SK-N-SH (cell line): Measurements from ENCODE around the gene STYXL1. TPM values are rescaled to one million over a fixed set of nuclear protein-coding genes. Genes with fewer than 3 reads are reported as not detected.

Source experiments
- CTCF ChIA-PET: fragments of 300-600, 350-600 bp; formaldehyde crosslinking; extraction: SDS; loops from one replicate; lab custom pipeline; 2021; lab: Yijun Ruan, JAX
- POLR2A ChIA-PET: fragments of 350-600 bp; sonication (Branson Sonifier 250); formaldehyde crosslinking; extraction: SDS; loops from one replicate; lab custom pipeline; 2020; ENCODE audit warnings: antibody characterized with exemption, inconsistent platforms; lab: Yijun Ruan, JAX
- DNase-seq: peaks from one replicate; pipeline ENCODE4 v3.0.0; 2012
- H2AFZ ChIP-seq: fragments of 200-600 bp; sonication (generic); 2 replicates; pipeline ENCODE4 v1.8.1; 2016; ENCODE audit warnings: antibody characterized with exemption, mild to moderate bottlenecking, low read depth
- H3F3A ChIP-seq: fragments of 200-600 bp; sonication (generic); replicated peaks from 2 replicates; pipeline ENCODE3; 2016; ENCODE audit warnings: antibody characterized with exemption, mild to moderate bottlenecking; ENCODE audit not compliant: insufficient read depth
- H3K27ac ChIP-seq, 2 experiments: fragments of 200-500 bp in 1 of 2; fragments of 200-600 bp in 1 of 2; sonication (Bioruptor generic) in 1 of 2; sonication (generic), shearing (Covaris generic) in 1 of 2; 2 replicates each; pipeline versions ENCODE4 v1.5.1 to v1.6.1; 2014 to 2016; ENCODE audit warnings: low read depth in 2 of 2, inconsistent platforms in 1 of 2, low read length in 1 of 2, mild to moderate bottlenecking in 1 of 2, mixed read lengths in 1 of 2
- H3K27me3 ChIP-seq: fragments of 200-600 bp; sonication (generic), shearing (Covaris generic); 2 replicates; pipeline ENCODE4 v1.6.1; 2016; ENCODE audit warnings: mixed run types; ENCODE audit not compliant: insufficient read depth
- H3K36me3 ChIP-seq, 2 experiments: fragments of 200-500 bp in 1 of 2; fragments of 200-600 bp in 1 of 2; sonication (Bioruptor generic) in 1 of 2; sonication (generic) in 1 of 2; replicated peaks in 1 of 2; 2 replicates each; pipeline versions ENCODE3 to v1.5.1; 2014 to 2016; ENCODE audit warnings: low read length in 1 of 2, mild to moderate bottlenecking in 1 of 2; ENCODE audit not compliant: insufficient read depth in 2 of 2, control insufficient read depth in 1 of 2
- H3K4me1 ChIP-seq, 2 experiments: fragments of 200-500 bp in 1 of 2; fragments of 200-600 bp in 1 of 2; sonication (Bioruptor generic) in 1 of 2; sonication (generic), shearing (Covaris generic) in 1 of 2; 2 replicates each; pipeline versions ENCODE4 v1.5.1 to v1.6.1; 2014 to 2016; ENCODE audit warnings: low read depth in 1 of 2, low read length in 1 of 2, mixed run types in 1 of 2; ENCODE audit not compliant: insufficient read depth in 2 of 2, control insufficient read depth in 1 of 2
- H3K4me2 ChIP-seq: fragments of 200-600 bp; sonication (generic), shearing (Covaris generic); 2 replicates; pipeline ENCODE4 v1.6.1; 2017; ENCODE audit warnings: mixed run types
- H3K4me3 ChIP-seq, 2 experiments: fragments of 200-500 bp in 1 of 2; fragments of 200-600 bp in 1 of 2; sonication (Bioruptor generic) in 1 of 2; sonication (generic), shearing (Covaris generic) in 1 of 2; 2 replicates each; pipeline versions ENCODE4 v1.5.1 to v1.8.1; 2014 to 2016; ENCODE audit warnings: low read depth in 2 of 2, inconsistent platforms in 1 of 2, low read length in 1 of 2, mild to moderate bottlenecking in 1 of 2, mixed read lengths in 1 of 2, moderate library complexity in 1 of 2
- H3K79me2 ChIP-seq: fragments of 200-600 bp; sonication (generic); 2 replicates; pipeline ENCODE4 v1.8.1; 2017; ENCODE audit warnings: mild to moderate bottlenecking; ENCODE audit not compliant: insufficient read depth
- H3K9ac ChIP-seq: fragments of 200-600 bp; sonication (generic); 2 replicates; pipeline ENCODE4 v1.6.1; 2017; ENCODE audit warnings: mixed run types
- H3K9me2 ChIP-seq: fragments of 200-600 bp; sonication (generic); 2 replicates; pipeline ENCODE4 v1.6.1; 2017; ENCODE audit warnings: mixed run types
- H3K9me3 ChIP-seq: fragments of 200-600 bp; sonication (generic); 2 replicates; pipeline ENCODE4 v1.6.1; 2017; ENCODE audit warnings: mixed run types, mild to moderate bottlenecking, moderate library complexity
- H4K20me1 ChIP-seq: fragments of 200-600 bp; sonication (generic); 2 replicates; pipeline ENCODE4 v1.6.1; 2017; ENCODE audit warnings: mild to moderate bottlenecking, mixed run types; ENCODE audit not compliant: insufficient read depth
- FOSL2 ChIP-seq: IDR thresholded peaks from 2 replicates; pipeline ENCODE4 v1.4.0; 2012; ENCODE audit warnings: low read depth, mild to moderate bottlenecking, moderate library complexity, borderline replicate concordance
- GABPA ChIP-seq: IDR thresholded peaks from 2 replicates; pipeline ENCODE4 v1.4.0; 2012; ENCODE audit warnings: low read depth, mild to moderate bottlenecking
- GATA2 ChIP-seq: sonication (generic); formaldehyde crosslinking; IDR thresholded peaks from 2 replicates; pipeline ENCODE4 v1.5.0; 2020; ENCODE audit warnings: mild to moderate bottlenecking, missing genetic modification reagents
- JUND ChIP-seq: IDR thresholded peaks from 2 replicates; pipeline ENCODE4 v1.4.0; 2012
- MEF2A ChIP-seq: IDR thresholded peaks from 2 replicates; pipeline ENCODE4 v1.4.0; 2012; ENCODE audit warnings: low read depth, borderline replicate concordance
- MXI1 ChIP-seq: IDR thresholded peaks from 2 replicates; pipeline ENCODE4 v1.6.1; 2012; ENCODE audit warnings: mild to moderate bottlenecking, low read depth, low read length, improper control_type of control experiment
- NFIC ChIP-seq: IDR thresholded peaks from 2 replicates; pipeline ENCODE4 v1.4.0; 2012; ENCODE audit warnings: borderline replicate concordance
- POLR2AphosphoS5 ChIP-seq: IDR thresholded peaks from 2 replicates; pipeline ENCODE4 v1.6.1; 2012; ENCODE audit warnings: low read depth, low read length
- RAD21 ChIP-seq: IDR thresholded peaks from 2 replicates; pipeline ENCODE4 v1.6.1; 2012; ENCODE audit warnings: mild to moderate bottlenecking, low read length
- RFX5 ChIP-seq: IDR thresholded peaks from 2 replicates; pipeline ENCODE4 v1.6.1; 2012; ENCODE audit warnings: mild to moderate bottlenecking, improper control_type of control experiment, low read length
- SIN3A ChIP-seq: IDR thresholded peaks from 2 replicates; pipeline ENCODE4 v1.6.1; 2012; ENCODE audit warnings: low read depth, mild to moderate bottlenecking, low read length, moderate library complexity, borderline replicate concordance
- TAF1 ChIP-seq: IDR thresholded peaks from 2 replicates; pipeline ENCODE4 v1.6.1; 2012; ENCODE audit warnings: low read depth, mild to moderate bottlenecking, low read length, moderate library complexity, borderline replicate concordance
- TCF12 ChIP-seq: IDR thresholded peaks from 2 replicates; pipeline ENCODE4 v1.4.0; 2012
- YY1 ChIP-seq: IDR thresholded peaks from 2 replicates; pipeline ENCODE4 v1.4.0; 2012; ENCODE audit warnings: low read depth, mild to moderate bottlenecking
- WGBS: methylation state at CpG from one replicate; pipeline ENCODE4 v1.1.6; 2017; ENCODE audit warnings: low lambda C conversion rate; 5-methylcytosine and 5-hydroxymethylcytosine counted together
- polyA plus RNA-seq, 3 experiments: library from polyadenylated mRNA; depleted of rRNA; stranded (reverse); fragments of >200 nt; gene quantifications; 2 replicates each; pipeline ENCODE4 v1.2.3, GENCODE V29; 2012
- TF ChIP-seq, protein P1 (sequence below): IDR thresholded peaks from 2 replicates; pipeline ENCODE4 v1.4.0; 2012; ENCODE audit warnings: low read depth, borderline replicate concordance
- TF ChIP-seq, protein P2 (sequence below): IDR thresholded peaks from 2 replicates; pipeline ENCODE4 v1.4.0; 2012; ENCODE audit warnings: low read depth
- TF ChIP-seq, protein P3 (sequence below): fragments of 150-350 bp; IDR thresholded peaks from 2 replicates; pipeline ENCODE4 v1.6.1; 2017; ENCODE audit warnings: antibody characterized with exemption, low read length, low read depth, borderline replicate concordance

The STYXL1 gene
- polyA plus RNA-seq, 1 of the 3 experiments (the other 2 are of a cell fraction): 86.6 TPM

DNA sequence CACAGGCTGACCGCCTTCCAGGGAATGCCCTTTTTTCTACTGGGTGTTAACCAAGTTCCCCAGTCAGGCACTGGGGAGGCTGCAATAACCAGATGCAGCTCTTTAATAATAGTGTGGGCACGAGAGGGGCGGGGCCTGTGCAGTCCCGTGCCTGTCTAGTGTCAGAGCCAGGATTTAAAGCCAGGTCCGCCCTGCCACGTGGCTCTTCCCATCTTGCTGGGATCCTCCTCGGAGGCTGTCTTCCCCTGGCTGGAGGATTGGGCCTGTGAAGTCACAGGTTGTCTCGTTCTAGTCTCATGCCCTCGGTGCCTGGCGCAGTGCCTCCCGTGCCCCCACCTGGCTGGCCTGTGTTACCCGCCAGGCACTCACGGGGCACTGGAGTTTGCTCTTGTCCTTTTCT, 78.6 kb downstream of the STYXL1 start:
- H3K79me2 ChIP-seq: no peaks in the 10 kb centered on the region
- H2AFZ ChIP-seq: no peak overlapping the region
- H3K9me3 ChIP-seq: no peaks in the 10 kb centered on the region
- WGBS: 89% methylated on average over 11 of the region's 13 CpGs
- H3K4me2 ChIP-seq: no peak overlapping the region
- no peaks in the 10 kb centered on the region for H3F3A ChIP-seq
- peaks cover 0 to 40% of the 10 kb centered on the region in 2 experiments; a peak in 1 of 4 replicates for H3K4me1 ChIP-seq
- DNase-seq: peak; percentile 47
- peaks cover 3% of the 10 kb centered on the region in 2 experiments for H3K36me3 ChIP-seq
- CTCF ChIA-PET: interaction anchor here (1.0 to 1.3 kb wide), 2 partner anchors 8 to 51 kb away, joined by 3 to 4 read pairs; no protein-coding TSS in a partner anchor
- no peak overlapping the region for H3K4me3 ChIP-seq
- no peak overlapping the region for H3K9ac ChIP-seq
- H3K27me3 ChIP-seq: no peaks in the 10 kb centered on the region
- H3K9me2 ChIP-seq: no peaks in the 10 kb centered on the region
- no peaks in the 10 kb centered on the region for H4K20me1 ChIP-seq
- POLR2A ChIA-PET: no interaction called here
- H3K27ac ChIP-seq: no peak overlapping the region
- no peak for TF ChIP-seq GATA2 (CRISPR knock-in tag)
- TF ChIP-seq GABPA: no peak
- TF ChIP-seq NFIC: no peak
- TF ChIP-seq, protein P1, sequence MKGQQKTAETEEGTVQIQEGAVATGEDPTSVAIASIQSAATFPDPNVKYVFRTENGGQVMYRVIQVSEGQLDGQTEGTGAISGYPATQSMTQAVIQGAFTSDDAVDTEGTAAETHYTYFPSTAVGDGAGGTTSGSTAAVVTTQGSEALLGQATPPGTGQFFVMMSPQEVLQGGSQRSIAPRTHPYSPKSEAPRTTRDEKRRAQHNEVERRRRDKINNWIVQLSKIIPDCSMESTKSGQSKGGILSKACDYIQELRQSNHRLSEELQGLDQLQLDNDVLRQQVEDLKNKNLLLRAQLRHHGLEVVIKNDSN: no peak
- no peak for TF ChIP-seq FOSL2
- TF ChIP-seq, protein P2, sequence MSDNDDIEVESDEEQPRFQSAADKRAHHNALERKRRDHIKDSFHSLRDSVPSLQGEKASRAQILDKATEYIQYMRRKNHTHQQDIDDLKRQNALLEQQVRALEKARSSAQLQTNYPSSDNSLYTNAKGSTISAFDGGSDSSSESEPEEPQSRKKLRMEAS: no peak

DNA sequence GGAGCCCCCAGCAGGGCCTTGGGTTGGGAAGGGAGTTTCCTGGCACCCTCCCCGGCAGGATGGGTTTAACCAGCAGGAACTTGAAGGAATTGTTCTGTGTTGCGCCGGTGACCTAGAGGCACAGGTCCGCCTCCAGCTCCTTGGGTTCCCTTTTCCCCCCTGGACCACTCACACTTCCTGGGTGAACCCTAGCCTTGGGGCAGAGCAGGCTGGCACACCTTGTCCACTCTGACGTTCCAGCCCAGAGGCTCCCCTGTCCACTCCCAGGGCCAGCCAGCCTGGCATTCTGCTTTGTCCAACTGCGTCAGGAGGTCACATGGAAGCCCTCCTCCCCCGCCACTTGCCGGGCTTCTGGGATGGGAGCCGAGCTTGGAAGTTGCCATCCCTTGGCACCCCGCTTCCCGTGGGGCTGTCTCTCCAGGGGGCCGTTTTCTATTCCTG, 79.2 kb downstream of the STYXL1 start:
- Histone ChIP-seq H3K4me1 (peaks cover 0 to 40% of the 10 kb centered on the region in 2 experiments; a peak in 1 of 4 replicates), H4K20me1 (no peaks in the 10 kb centered on the region), H3K79me2 (no peaks in the 10 kb centered on the region), H3K27ac (no peak overlapping the region; a peak in 1 of 4 replicates), H3K27me3 (no peaks in the 10 kb centered on the region), H3K4me2 (no peak overlapping the region), H3K36me3 (peaks cover 0 to 3% of the 10 kb centered on the region in 2 experiments), H3F3A (no peaks in the 10 kb centered on the region), H3K4me3 (no peak overlapping the region), H3K9me2 (no peaks in the 10 kb centered on the region), H2AFZ (no peak overlapping the region)
- 88% methylated on average over 12 of the region's 12 CpGs for WGBS
- DNase-seq: no peak
- ChIA-PET CTCF (interaction anchor here (1.3 kb wide), 1 partner anchor 8 kb away, joined by 3 read pairs; no protein-coding TSS in a partner anchor), POLR2A (no interaction called here)
- TF ChIP-seq SIN3A (no peak), NFIC (no peak), TCF12 (no peak), JUND (no peak), MXI1 (no peak), RFX5 (no peak), RAD21 (no peak), TAF1 (no peak), POLR2AphosphoS5 (no peak), YY1 (no peak), MEF2A (no peak)
- TF ChIP-seq, protein P3, sequence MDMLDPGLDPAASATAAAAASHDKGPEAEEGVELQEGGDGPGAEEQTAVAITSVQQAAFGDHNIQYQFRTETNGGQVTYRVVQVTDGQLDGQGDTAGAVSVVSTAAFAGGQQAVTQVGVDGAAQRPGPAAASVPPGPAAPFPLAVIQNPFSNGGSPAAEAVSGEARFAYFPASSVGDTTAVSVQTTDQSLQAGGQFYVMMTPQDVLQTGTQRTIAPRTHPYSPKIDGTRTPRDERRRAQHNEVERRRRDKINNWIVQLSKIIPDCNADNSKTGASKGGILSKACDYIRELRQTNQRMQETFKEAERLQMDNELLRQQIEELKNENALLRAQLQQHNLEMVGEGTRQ: no peak
- TF ChIP-seq, all 33 proteins: peak for 0
- H3K9ac ChIP-seq: no peak overlapping the region
- no peaks in the 10 kb centered on the region for H3K9me3 ChIP-seq
